Glutamatergic neuron (in vitro differentiated cells): ENCODE data around the gene SLC39A2. TPM values are rescaled to one million over a fixed set of nuclear protein-coding genes. Genes with fewer than 3 reads are reported as not detected.

Experiments used
- DNase-seq: peaks from one replicate; pipeline ENCODE4 v3.0.0; 2022
- H3K27ac Mint-ChIP-seq: one replicate; pipeline ENCODE4 v1.8.0; 2020; ENCODE audit warnings: mild to moderate bottlenecking, mixed read lengths, inconsistent platforms; ENCODE audit not compliant: unreplicated experiment
- H3K27me3 Mint-ChIP-seq: one replicate; pipeline ENCODE4 v1.8.0; 2020; ENCODE audit warnings: mild to moderate bottlenecking, moderate library complexity, mixed read lengths, inconsistent platforms; ENCODE audit not compliant: unreplicated experiment
- H3K36me3 Mint-ChIP-seq: one replicate; pipeline ENCODE4 v1.8.0; 2020; ENCODE audit warnings: mild to moderate bottlenecking, mixed read lengths, inconsistent platforms; ENCODE audit not compliant: unreplicated experiment
- H3K4me1 Mint-ChIP-seq: one replicate; pipeline ENCODE4 v1.8.0; 2020; ENCODE audit warnings: mild to moderate bottlenecking, low read depth, mixed read lengths, inconsistent platforms; ENCODE audit not compliant: unreplicated experiment
- H3K4me3 Mint-ChIP-seq: one replicate; pipeline ENCODE4 v1.8.0; 2020; ENCODE audit warnings: mild to moderate bottlenecking, mixed read lengths, inconsistent platforms; ENCODE audit not compliant: unreplicated experiment
- H3K9me3 Mint-ChIP-seq: one replicate; pipeline ENCODE4 v1.8.0; 2020; ENCODE audit warnings: mild to moderate bottlenecking, moderate library complexity, mixed read lengths, inconsistent platforms; ENCODE audit not compliant: unreplicated experiment
- CTCF ChIP-seq: fragments of 200-600 bp; sonication (generic); IDR thresholded peaks from one replicate; pipeline ENCODE4 v1.5.0; 2021; ENCODE audit not compliant: partially characterized antibody, unreplicated experiment
- total RNA-seq: library from RNA; stranded (reverse); fragmentation: NEBNext Ultra II Directional; extraction: Animal tissue kit (Norgen Biotek cat#: 25700); gene quantifications from one replicate; pipeline ENCODE4 v1.2.1, GENCODE V29; 2021; ENCODE audit not compliant: unreplicated experiment

Gene SLC39A2
- total RNA-seq, 1 donor from 2014 or later: not detected

- Mint-ChIP-seq H3K4me1 (no peaks in the 10 kb centered on the region), H3K4me3 (no peak overlapping the region), H3K9me3 (peaks cover 6% of the 10 kb centered on the region), H3K36me3 (no peaks in the 10 kb centered on the region), H3K27ac (no peak overlapping the region), H3K27me3 (peaks cover 3% of the 10 kb centered on the region)
- DNase-seq: no peak
- no peak for TF ChIP-seq CTCF
Measured at GRCh38 chr14:21032326-21033132, 33.4 kb downstream of the SLC39A2 start.

GRCh38 chr14:21033133-21033698 lies 34.1 kb downstream of the SLC39A2 start:
- Mint-ChIP-seq H3K9me3 (peaks cover 6% of the 10 kb centered on the region), H3K4me1 (peaks cover 5% of the 10 kb centered on the region), H3K36me3 (no peaks in the 10 kb centered on the region), H3K27me3 (peaks cover 4% of the 10 kb centered on the region), H3K4me3 (no peak overlapping the region), H3K27ac (no peak overlapping the region)
- no peak for TF ChIP-seq CTCF
- DNase-seq: no peak

- no peak within 1 kb of the TSS for H3K27ac Mint-ChIP-seq
- H3K27me3 Mint-ChIP-seq: peaks cover 6% of the 10 kb centered on the region
Measured at GRCh38 chr14:21034707-21035106, 35.6 kb downstream of the SLC39A2 start, which contains the start of gene RNASE13. Gene RNASE13, minus strand, starts transcription at chr14:21034807. Its CDS starts 519 bp downstream, at chr14:21034288.

GRCh38 chr14:21036751-21037150 lies 37.7 kb downstream of the SLC39A2 start:
- no peak for TF ChIP-seq CTCF
- Mint-ChIP-seq H3K27ac (no peak overlapping the region), H3K27me3 (peaks cover 6% of the 10 kb centered on the region), H3K4me1 (peaks cover 17% of the 10 kb centered on the region), H3K9me3 (peaks cover 5% of the 10 kb centered on the region), H3K4me3 (no peak overlapping the region), H3K36me3 (no peaks in the 10 kb centered on the region)
- no peak for DNase-seq

More at GRCh38 chr14:21034707-21035106, 35.6 kb downstream of the SLC39A2 start, which contains the start of gene RNASE13:
- peaks cover 17% of the 10 kb centered on the region for H3K4me1 Mint-ChIP-seq
- no peaks in the 10 kb centered on the region for H3K36me3 Mint-ChIP-seq
- no peak within 1 kb of the TSS for H3K4me3 Mint-ChIP-seq
- peaks cover 6% of the 10 kb centered on the region for H3K9me3 Mint-ChIP-seq
- DNase-seq: no peak
- no peak for TF ChIP-seq CTCF

GRCh38 chr14:21037156-21037555 lies 38.1 kb downstream of the SLC39A2 start:
- peaks cover 6% of the 10 kb centered on the region for H3K9me3 Mint-ChIP-seq
- peaks cover 17% of the 10 kb centered on the region for H3K4me1 Mint-ChIP-seq
- no peak overlapping the region for H3K4me3 Mint-ChIP-seq
- no peak for TF ChIP-seq CTCF
- DNase-seq: no peak
- H3K36me3 Mint-ChIP-seq: no peaks in the 10 kb centered on the region
- no peak overlapping the region for H3K27ac Mint-ChIP-seq
- H3K27me3 Mint-ChIP-seq: peaks cover 6% of the 10 kb centered on the region
